NCI-H748 (cell line): ENCODE results near the gene VAPB.

Experiments used
- DNase-seq: peaks from one replicate; lab custom pipeline; 2025; ENCODE audit not compliant: unreplicated experiment; lab: John Stamatoyannopoulos, UW

VAPB gene

DNA sequence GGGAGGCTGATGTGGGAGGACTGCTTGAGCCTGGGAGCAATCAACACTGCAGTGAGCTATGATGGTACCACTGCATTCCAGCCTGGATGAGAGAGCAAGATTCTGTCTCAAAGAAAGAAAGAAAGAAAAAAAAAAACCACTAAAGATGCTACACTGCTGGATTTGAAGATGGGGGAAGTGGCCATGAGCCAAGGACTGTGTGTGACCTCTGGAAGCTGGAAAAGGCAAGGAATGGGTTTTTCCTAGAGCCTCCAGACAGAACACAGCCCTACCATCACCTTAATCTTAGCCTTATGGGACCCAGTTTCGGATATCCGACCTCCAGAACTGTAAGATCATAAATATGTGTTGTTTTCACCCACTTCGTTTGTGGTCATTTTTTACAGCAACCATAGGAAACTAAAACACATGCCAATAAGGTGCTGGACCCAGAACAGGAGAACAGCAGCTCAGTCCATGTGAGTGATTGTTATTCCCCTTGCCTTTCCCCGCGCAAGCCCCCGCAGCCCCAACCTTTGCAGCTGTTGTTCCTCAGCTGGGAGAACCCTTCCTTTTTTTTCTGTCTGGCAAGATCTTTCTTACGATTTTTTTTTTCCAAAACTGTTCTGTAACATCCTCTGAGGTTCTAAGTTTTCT, 11.1 kb upstream of the VAPB start:
- DNase-seq: no peak

DNA sequence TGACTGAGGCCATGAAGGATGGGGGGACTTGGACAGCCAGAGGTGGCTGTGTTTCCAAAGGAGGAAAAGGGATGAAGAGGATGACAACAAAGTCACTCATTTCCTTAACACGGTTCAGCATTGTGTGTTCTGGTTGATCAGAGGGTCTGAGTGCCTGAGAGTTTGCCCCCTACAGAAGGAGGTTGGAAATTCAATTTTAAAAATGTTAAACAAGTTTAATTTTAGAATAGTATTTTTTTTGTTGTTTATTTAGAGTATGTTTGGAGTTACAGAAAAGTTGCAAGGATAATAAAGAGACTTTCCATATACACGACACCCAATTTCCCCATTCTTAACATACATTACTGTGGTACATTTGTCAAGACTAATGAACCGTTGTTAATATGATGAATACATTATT, 10.3 kb upstream of the VAPB start:
- DNase-seq: no peak

DNA sequence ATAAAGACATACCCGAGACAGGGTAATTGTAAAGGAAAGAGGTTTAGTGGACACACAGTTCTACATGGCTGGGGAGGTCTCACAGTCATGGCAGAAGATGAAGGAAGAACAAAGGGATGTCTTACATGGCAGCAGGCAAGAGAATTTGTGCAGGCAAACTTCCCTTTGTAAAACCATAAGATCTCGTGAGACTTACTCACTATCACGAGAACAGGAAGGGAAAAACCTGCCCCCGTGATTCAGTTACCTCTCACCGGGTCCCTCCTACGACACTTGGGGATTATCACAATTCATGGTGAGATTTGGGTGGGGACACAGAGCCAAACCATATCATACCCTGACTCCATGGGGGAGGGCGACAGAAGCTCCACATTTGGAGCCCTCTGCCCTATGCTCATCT, 7.4 kb upstream of the VAPB start:
- DNase-seq: no peak

DNA sequence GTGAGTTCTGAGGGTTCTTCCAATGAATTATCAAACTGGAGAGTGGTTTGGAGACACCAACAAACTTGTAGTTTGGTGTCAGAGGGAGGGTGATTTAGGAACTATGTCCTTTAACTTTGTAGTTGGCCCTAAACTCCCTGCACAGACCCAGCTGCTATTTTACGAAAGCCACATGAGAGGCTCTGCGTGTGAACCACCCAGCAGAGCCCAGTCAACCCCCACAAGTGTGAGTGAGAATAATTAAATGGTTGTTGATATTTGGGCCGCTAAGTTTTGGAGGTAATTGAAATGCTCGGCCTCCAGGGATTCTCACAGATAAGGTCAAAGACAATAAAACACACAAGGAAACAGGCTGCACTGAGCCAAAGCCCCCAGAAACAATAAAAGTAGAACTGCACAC, 6.9 kb upstream of the VAPB start:
- no peak for DNase-seq

DNA sequence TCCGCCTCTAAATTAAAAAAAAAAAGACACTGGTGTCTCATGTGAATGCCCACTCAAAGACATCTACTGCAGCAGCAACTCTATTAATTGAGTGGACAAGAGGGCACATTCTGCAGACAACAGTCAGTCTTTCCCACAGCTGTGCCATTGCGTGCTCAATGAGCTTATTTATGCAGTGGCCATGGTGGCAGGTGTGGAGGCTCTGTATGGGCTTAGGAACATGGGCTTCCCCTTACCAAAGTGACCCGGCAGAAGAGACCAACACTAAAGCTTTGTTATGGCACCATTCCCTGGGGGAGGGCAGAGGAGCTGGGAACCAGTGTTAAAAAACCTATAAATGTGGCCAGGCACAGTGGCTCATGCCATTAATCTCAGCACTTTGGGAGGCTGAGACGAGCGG, 4.2 kb upstream of the VAPB start:
- no peak for DNase-seq

DNA sequence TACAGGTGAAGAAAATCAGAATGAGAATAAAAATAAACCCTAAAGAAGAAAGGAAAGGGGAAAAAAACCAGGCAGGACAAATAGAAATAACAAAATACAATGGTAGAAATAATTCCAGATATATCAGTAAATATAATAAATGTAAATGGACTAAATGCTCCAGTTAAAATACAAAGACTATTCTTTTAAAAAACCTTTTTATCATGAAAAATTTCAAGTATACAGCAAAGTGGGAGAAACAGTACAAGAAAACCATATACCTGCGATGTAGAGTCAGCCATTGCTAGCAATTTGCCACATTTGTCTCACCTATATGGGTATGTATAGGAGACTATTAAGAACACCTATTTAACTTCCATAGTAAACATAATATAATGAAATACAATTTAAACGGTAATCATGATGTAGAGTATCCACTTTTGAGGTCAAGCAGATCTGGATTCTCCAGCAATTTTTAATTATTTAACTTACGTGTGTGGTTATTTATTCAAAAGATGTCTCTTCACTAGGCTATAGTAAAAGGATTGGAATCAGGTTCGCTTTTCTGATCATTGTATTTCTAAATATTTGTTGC, 914 bp upstream of the VAPB start:
- DNase-seq: no peak

DNA sequence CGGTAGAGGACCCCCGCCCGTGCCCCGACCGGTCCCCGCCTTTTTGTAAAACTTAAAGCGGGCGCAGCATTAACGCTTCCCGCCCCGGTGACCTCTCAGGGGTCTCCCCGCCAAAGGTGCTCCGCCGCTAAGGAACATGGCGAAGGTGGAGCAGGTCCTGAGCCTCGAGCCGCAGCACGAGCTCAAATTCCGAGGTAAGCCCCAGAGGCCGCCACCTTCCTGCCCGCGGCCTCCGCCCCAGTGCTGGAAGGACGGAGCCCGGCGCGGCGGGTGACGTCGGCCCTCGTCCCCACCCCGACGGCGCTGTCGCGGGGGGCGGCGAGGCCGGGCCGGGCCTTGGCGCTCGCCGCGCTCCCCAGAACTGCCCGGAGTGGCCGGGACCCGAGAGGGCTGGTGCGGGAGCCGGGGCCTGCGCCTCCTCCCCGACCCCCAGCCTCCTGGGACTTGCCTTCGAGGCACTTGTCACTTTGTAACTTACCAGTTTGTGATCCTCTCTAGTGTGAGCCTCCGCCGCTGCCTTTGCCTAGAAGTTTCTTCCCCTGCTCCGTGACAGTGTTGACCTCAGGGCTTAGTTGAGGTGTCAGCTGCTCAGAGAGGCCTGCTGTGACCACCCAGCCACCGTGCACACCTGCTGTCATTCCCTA, 417 bp downstream of the VAPB start:
- peak; percentile 43 for DNase-seq

DNA sequence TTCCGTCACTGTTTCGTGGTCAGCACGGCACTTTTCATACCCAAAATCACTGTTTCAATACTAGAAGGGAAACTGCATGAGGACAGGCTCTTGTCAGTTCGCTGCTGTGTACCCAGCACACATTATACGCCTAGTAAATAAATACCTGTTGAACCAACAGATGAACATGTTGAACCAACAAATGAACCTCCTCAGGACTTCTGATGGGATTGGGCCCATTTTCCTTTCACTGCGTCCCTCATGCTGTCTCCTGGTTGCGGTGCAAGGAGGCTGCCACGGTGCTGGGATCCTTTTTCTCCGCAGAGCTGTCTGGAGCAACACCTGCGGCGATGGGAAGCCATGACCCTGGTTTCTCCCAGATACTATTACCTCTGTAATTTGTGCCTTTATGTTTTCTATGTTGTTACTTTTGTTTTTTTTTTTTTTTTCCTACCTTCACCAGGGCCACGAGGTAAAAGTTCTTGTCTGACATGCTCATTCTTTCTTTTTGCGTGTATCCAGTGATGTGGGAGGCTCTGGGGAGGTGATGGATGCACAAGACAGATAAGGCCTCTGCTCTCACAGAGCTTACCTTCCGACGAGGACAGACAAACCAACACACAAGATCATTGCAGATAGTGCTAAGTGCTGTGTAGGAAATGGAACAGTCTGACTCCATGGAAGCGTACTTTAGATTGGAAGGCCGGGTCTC, 1.1 kb downstream of the VAPB start:
- no peak for DNase-seq

DNA sequence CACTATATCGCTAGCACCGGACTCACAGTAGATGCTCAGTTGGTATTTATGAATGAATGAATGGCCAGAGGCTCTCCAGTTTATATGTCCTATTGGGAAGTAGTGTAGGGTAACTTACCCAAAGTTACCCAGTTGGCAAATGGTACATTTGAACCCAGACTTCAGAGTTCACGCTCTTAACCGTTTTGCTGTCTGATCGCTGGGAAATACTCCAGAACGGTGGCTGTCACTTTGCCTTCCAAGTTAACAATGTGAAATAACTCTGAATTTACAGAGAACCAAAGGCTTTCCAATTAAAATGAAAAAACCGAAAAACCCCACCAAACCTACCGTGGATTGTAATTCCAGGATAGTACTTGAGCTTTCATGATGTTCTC, 1.6 kb downstream of the VAPB start:
- DNase-seq: no peak

DNA sequence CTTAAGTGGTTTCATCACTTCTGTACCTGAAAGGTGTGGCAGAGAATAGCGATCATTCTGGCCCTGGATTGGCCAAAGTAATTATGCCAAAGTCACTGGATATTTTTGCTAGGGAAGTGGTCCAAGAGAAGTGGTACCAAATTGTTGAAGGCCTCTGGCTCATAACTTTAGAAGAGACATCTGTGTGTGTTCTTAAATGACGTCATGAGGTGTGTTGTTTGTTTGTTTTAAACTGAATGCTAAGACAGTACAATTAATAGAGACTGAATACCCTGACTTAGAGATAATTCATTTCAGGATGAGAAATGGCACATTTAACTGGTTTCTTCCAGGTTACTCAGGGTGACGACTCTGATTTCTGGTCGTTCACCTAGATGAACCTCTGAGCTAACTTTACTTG, 3.3 kb downstream of the VAPB start:
- no peak for DNase-seq

DNA sequence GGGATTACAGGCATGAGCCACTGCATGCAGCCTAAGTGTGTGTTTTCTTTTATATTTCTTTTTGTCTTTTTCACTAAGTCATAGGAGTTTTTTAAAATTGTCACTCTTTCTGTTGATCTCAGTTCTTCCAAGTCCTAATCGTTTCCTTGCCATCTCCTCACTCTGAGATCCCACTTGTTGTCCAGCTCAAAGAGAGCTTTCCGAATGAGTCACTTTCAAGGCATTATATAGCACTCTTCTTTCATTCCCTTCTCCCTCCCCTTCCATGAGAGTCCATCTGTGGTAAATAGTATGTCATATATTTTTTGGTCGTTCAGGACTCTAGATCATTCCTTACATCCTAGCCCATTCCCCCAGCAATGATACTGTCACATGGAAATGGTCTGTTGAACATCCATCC, 4.3 kb downstream of the VAPB start:
- no peak for DNase-seq

DNA sequence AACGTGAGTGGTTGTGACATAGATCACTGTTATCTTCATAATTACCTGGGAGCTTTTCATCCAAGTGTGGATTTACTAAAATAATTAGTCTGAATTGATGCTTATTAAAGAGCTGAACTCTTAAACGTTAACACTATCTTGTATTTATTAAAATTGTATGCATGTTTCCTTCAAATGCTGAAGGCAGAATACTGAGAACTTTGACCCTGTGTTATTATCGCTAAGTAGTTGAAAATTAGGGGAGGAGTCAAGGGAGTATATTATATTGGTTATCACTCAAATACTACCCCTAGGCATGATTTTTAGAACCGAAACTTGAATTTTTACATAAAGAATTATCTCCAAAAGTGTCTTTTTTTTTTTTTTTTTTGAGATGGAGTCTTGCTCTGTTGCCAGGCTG, 5.8 kb downstream of the VAPB start:
- DNase-seq: no peak

DNA sequence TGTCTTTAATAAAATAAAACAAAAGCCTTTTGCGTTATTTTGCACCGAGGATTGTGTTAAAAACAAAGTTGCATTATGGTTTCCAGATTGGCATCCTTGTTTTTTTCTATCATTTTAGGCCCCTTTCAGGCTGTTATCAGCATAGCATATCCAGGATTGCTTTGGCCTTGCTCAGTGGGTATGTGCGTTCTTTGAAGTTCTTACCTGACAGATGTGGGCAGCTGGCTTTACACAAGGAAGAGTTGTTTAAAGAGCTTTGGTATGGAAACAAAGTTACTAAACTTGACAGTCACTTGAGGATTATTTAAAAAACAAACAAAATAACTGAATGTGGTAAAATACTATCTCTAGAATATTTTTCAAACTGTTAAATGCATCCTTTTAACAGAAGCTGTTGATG, 6.6 kb downstream of the VAPB start:
- no peak for DNase-seq

DNA sequence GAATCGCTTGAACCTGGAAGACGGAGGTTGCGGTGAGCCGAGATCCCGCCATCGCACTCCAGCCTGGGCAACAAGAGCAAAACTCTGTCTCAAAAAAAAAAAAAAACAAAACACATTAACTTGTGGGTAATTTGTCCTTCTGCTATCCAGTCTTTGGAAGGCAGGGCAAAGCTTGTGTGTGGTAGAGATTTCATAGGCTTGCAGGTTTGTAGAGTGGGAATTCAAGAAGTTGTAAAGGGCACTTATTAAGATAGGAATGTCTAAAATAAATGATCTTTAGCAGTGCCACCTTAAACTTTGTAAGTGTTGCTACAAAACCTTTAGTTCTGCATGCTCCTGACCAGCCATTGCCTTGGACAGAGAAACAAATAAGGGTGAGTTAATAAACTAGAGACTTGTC, 8.4 kb downstream of the VAPB start:
- no peak for DNase-seq

DNA sequence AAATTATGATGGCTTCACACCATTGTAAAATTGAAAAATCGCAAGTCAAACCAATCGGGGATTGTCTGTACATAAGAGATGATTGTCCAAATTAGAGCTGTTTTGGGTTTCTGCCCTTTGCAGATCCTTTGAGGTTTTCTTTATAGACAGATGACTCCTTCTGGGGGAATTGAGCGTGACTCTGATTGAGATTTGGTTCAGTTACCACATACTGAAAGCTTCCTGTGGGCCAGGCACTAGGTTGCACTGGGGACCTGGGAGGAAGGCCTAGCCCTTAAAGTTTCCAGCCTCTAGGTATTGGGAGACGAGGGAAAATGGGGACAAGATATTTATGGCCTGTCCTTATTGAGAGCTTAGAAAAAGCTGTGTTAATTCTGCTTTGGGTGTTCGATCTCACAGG, 9.2 kb downstream of the VAPB start:
- DNase-seq: no peak

DNA sequence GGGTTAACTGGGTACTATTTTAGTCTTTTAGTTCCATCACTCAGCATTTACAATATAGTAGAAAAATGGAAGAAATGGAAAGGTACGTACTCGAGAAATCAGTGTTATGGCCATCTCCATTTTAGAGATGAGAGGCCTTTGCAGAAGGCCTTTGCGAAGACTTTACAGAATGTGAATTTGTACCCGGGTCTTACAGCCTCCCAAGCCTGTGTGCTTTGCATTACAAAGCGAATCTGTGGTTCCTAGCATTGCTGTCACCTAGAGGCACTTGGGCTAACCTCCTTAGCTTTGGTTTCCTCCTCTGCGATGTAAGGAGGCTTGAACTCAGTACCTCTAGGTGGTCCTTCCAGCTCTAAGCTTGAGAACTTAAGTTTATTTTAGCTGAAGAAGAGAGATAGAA, 10.9 kb downstream of the VAPB start:
- DNase-seq: no peak

DNA sequence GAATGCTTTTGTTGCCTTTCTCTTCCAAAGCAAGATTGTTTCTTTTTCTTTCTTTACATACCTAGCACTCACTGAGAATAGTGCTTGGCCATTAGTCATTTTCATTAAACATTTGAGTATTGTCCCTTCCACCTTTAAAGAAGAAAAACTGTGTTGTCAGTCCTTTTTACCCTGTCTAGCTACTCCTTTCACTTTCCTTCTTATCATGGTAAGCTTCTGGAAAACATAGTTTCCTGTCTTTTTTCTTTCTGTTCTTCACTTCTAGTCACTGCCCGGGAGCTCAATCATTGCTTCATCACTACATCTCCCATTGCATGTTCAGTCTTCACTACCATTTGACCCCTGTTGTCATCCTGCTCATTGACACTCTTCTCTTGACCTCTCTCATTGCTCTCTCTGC, 12.1 kb downstream of the VAPB start:
- DNase-seq: no peak

DNA sequence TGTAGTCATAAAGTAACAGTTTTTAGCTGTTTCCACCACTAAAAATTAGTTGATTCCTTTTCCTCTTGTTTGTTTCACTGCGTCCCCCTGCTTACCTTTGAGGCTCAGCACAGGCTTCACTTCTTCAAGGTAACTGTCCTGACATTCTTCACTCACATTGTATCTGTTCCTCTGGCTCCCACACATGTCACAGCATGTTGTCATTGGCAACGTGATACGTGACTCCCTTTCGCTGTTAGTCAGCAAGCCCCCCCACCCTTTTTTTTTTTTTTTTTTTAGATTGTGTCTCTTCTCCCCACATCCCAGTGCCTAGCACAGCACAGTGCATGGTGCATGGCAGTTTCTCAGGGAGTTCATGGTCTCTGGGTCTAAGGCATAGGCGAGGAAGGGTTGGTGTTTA, 13.3 kb downstream of the VAPB start:
- DNase-seq: no peak

DNA sequence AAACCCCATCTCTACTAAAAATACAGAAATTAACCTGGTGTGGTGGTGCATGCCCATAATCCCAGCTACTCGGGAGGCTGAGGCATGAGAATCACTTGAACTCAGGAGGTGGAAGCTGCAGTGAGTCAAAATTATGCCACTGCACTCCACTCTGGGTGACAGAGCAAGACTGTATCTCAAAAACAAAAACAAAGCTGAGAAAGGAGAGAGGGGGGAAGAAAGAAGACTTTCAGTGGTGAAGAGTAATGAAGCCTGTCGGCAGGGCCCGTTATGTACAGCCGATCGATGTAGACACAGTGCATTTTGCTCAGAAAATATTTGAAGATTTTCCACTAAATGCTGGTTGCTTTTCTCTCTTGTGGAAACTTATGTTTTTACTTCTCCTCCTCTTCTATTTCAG, 13.8 kb downstream of the VAPB start:
- DNase-seq: no peak

DNA sequence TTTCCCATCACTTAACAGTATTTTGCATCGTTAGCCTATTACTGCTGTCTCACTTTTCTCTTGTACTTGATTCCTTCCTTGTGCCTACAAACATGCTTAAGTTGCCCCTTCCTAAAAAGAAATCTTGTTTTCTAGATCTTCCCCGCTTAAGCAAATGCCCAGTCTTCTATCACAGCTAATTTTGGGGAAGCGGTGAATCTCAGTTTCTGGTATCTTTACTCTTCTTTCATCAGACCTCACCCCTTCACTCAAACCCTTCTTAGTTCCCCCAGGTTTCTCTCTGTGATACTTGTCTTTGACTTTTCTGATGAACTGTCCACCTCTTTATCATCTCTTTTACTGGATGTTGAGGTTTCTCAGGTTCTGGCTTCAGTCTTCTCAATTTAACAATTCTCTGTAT, 14.2 kb downstream of the VAPB start:
- DNase-seq: no peak

DNA sequence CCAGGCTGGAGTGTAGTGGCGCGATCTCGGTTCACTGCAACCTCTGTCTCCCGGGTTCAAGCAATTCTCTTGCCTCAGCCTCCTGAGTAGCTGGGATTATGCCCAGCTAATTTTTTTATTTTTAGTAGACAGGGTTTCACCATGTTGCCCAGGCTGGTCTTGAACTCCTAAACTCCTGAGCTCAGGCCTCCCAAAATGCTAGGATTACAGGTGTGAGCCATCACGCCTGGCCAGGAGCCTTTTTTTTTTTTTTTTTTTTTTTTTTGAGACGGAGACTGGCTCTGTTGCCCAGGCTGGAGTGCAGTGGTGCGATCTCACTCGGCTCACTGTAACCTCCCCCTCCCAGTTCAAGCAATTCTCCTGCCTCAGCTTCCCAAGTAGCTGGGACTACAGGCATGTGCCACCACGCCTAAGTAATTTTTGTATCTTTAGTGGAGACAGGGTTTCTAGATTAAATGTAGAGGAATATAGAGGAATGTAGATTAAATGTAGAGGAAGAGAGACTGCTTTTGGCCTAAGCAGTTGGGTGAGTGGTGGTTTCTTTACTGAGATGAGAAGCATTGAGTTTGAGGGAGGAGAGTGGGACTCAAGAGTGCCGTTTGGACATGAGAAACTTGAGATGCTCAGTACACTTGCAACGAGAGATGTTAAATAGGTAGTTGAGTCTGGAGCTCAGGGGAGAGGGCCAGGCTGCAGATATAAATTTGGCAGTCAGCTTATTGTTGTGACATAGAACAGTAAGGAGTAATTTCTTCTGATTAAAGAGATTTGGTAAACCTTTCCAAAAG, 16.7 kb downstream of the VAPB start:
- no peak for DNase-seq
